Stimulated activated effector memory CD8-positive, alpha-beta T cell treated with anti-CD3 and anti-CD28 coated beads, Interleukin-12 subunit alpha, Interleukin-12 subunit beta, amount 100 ng/mL, for 72 hours (primary cell): ENCODE measurements around the gene CBX4.

ENCODE experiments used
- ATAC-seq: fragments of 150-1000 bp; cut with Tn5 transposase; 2 replicates; pipeline ENCODE4 v1.10.0; 2021
- DNase-seq, 2 donors: peaks; one replicate each; pipeline ENCODE4 v3.0.0; 2021 to 2022; ENCODE audit warnings: low spot score in 2 of 2
- H3K27ac Mint-ChIP-seq: one replicate; pipeline ENCODE4 v1.8.0; 2022; ENCODE audit warnings: mild to moderate bottlenecking, mixed read lengths
- H3K36me3 Mint-ChIP-seq: one replicate; pipeline ENCODE4 v1.8.0; 2022; ENCODE audit warnings: mild to moderate bottlenecking, mixed read lengths
- H3K4me1 Mint-ChIP-seq: one replicate; pipeline ENCODE4 v1.8.0; 2022; ENCODE audit warnings: mixed read lengths
- H3K4me3 Mint-ChIP-seq: one replicate; pipeline ENCODE4 v1.8.0; 2022; ENCODE audit warnings: mild to moderate bottlenecking, mixed read lengths
- H3K9me3 Mint-ChIP-seq: one replicate; pipeline ENCODE4 v1.8.0; 2022; ENCODE audit warnings: mixed read lengths

Gene CBX4

GRCh38 chr17:79839356-79840268 is at the start of gene CBX4:
Gene CBX4, minus strand, starts transcription at chr17:79839440. Its CDS starts 189 bp downstream, at chr17:79839251.
- H3K9me3 Mint-ChIP-seq = no peaks in the 10 kb centered on the region
- peak within 1 kb of the TSS; percentile 63 for H3K27ac Mint-ChIP-seq
- peaks cover 30% of the 10 kb centered on the region for H3K36me3 Mint-ChIP-seq

DNA sequence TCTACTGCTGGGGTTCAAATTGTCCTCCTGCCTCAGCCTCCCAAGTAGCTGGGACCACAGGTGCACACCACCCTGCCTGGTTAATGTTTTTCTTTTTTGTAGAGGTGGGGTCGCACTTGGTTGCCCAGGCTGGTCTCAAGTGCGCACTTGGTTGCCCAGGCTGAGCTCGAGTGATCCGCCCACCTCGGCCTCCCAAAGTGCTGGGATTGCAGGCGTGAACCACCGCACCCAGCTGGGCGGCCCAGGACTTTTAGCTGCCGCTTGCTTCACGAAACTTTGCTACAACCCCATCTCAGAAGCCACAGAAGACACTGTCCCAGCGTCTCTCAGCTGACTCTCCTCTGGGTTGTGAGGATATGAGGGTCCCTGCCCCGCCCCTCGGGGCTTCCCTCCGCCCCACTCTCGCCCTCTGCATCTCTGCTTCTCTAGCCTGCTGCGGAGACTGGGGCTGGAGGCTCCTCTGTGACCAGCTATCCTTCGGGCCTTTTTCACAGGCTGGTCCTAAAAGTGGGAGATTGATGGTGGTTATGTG is 48.8 kb upstream of the CBX4 start:
- ATAC-seq (no peak), DNase-seq (no peak)
- H3K27ac Mint-ChIP-seq = no peak overlapping the region
- H3K4me1 Mint-ChIP-seq = no peaks in the 10 kb centered on the region
- no peaks in the 10 kb centered on the region for H3K36me3 Mint-ChIP-seq
- H3K9me3 Mint-ChIP-seq = no peaks in the 10 kb centered on the region
- no peak overlapping the region for H3K4me3 Mint-ChIP-seq

More at GRCh38 chr17:79839356-79840268, at the start of gene CBX4:
- peaks cover 55% of the 10 kb centered on the region for H3K4me1 Mint-ChIP-seq
- H3K4me3 Mint-ChIP-seq = peak within 1 kb of the TSS; percentile 88
- peak; percentile 73 to 83 for DNase-seq
- peak; percentile 88 for ATAC-seq

GRCh38 chr17:79887451-79887991 is 48.3 kb upstream of the CBX4 start:
- Mint-ChIP-seq H3K4me3 (no peak overlapping the region), H3K4me1 (no peaks in the 10 kb centered on the region), H3K27ac (no peak overlapping the region), H3K36me3 (no peaks in the 10 kb centered on the region), H3K9me3 (no peaks in the 10 kb centered on the region)
- ATAC-seq (no peak), DNase-seq (no peak)

- H3K4me1 Mint-ChIP-seq = no peaks in the 10 kb centered on the region
- H3K9me3 Mint-ChIP-seq = no peaks in the 10 kb centered on the region
- ATAC-seq = no peak
- H3K27ac Mint-ChIP-seq = no peak overlapping the region
- DNase-seq = no peak
- H3K4me3 Mint-ChIP-seq = no peak overlapping the region
- no peaks in the 10 kb centered on the region for H3K36me3 Mint-ChIP-seq
Observed at GRCh38 chr17:79883202-79883601, 44.0 kb upstream of the CBX4 start.

GRCh38 chr17:79878329-79878947 is 39.2 kb upstream of the CBX4 start:
- Mint-ChIP-seq H3K4me1 (no peaks in the 10 kb centered on the region), H3K27ac (no peak overlapping the region), H3K9me3 (no peaks in the 10 kb centered on the region), H3K36me3 (no peaks in the 10 kb centered on the region), H3K4me3 (no peak overlapping the region)
- ATAC-seq (no peak), DNase-seq (no peak)

GRCh38 chr17:79877041-79877440 is 37.8 kb upstream of the CBX4 start:
- Mint-ChIP-seq H3K27ac (no peak overlapping the region), H3K36me3 (no peaks in the 10 kb centered on the region), H3K4me3 (no peak overlapping the region), H3K4me1 (no peaks in the 10 kb centered on the region), H3K9me3 (no peaks in the 10 kb centered on the region)
- ATAC-seq = no peak
- DNase-seq = no peak

GRCh38 chr17:79875511-79875910 is 36.3 kb upstream of the CBX4 start:
- no peaks in the 10 kb centered on the region for H3K36me3 Mint-ChIP-seq
- no peaks in the 10 kb centered on the region for H3K4me1 Mint-ChIP-seq
- no peak overlapping the region for H3K4me3 Mint-ChIP-seq
- DNase-seq (no peak), ATAC-seq (no peak)
- no peaks in the 10 kb centered on the region for H3K9me3 Mint-ChIP-seq
- H3K27ac Mint-ChIP-seq = no peak overlapping the region

DNA sequence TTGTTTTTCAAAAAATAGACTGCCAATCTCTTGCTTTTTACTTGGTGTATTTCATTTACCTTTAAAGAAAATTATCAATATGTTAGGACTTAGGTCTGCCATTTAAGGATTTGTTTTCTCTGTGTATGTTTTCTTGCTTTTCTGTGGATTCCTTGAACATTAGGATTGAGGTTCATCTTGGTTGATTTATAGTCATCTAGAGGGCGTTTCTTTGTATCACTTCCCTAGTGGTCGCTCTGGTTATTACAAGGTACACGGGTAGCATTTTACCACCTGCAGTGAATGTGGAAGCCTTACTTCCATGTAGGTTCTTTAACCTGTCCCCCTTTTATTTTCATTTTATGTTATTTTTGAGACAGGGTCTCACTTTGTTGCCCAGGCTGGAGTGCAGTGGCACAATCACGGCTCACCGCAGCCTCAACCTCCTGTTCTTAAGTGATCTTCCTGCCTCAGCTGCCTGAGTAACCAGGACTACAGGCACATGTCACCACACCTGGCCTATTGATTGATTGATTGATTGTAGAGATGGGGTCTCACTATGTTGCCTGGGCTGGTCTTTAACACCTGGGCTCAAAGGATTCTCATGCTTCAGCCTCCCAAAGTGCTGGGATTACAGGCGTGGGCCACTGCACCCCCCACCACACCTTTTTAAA is 35.2 kb upstream of the CBX4 start:
- Mint-ChIP-seq H3K27ac (no peak overlapping the region), H3K36me3 (no peaks in the 10 kb centered on the region), H3K4me1 (no peaks in the 10 kb centered on the region), H3K9me3 (no peaks in the 10 kb centered on the region), H3K4me3 (no peak overlapping the region)
- ATAC-seq = peak; percentile 57
- no peak for DNase-seq

GRCh38 chr17:79873583-79873982 is 34.3 kb upstream of the CBX4 start:
- no peak overlapping the region for H3K27ac Mint-ChIP-seq
- H3K36me3 Mint-ChIP-seq = no peaks in the 10 kb centered on the region
- no peak for DNase-seq
- H3K4me3 Mint-ChIP-seq = no peak overlapping the region
- no peaks in the 10 kb centered on the region for H3K9me3 Mint-ChIP-seq
- no peak for ATAC-seq
- H3K4me1 Mint-ChIP-seq = no peaks in the 10 kb centered on the region

GRCh38 chr17:79872762-79873161 is 33.5 kb upstream of the CBX4 start:
- no peak overlapping the region for H3K4me3 Mint-ChIP-seq

GRCh38 chr17:79871131-79871530 is 31.9 kb upstream of the CBX4 start:
- Mint-ChIP-seq H3K4me1 (no peaks in the 10 kb centered on the region), H3K36me3 (no peaks in the 10 kb centered on the region), H3K27ac (no peak overlapping the region), H3K9me3 (no peaks in the 10 kb centered on the region), H3K4me3 (no peak overlapping the region)
- ATAC-seq (no peak), DNase-seq (no peak)

More at GRCh38 chr17:79872762-79873161, 33.5 kb upstream of the CBX4 start:
- no peaks in the 10 kb centered on the region for H3K36me3 Mint-ChIP-seq
- no peaks in the 10 kb centered on the region for H3K9me3 Mint-ChIP-seq
- no peak for ATAC-seq
- no peaks in the 10 kb centered on the region for H3K4me1 Mint-ChIP-seq
- peak overlapping the region; percentile 8 for H3K27ac Mint-ChIP-seq
- DNase-seq = no peak

DNA sequence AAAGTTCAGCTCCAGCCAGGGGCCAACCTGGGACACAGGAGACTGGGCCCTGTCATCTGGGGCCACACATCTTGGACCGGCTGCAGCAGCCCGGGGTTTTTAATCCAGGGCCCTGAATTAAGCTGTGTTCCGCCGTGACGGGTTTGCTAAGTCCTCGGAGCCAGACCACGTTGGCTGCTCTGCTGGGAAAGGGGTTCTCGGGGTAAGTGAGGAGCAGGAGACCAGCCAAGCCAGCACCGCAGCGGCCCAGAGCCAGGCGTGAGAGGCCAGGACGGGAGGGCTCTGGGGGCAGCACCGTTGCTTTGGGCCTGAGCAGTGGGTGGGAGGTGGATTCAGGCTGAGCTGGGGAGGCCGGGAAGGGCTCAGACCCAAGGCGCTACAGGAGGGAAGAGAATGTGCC is 31.3 kb upstream of the CBX4 start:
- no peak overlapping the region for H3K4me3 Mint-ChIP-seq
- no peaks in the 10 kb centered on the region for H3K9me3 Mint-ChIP-seq
- no peak for DNase-seq
- no peaks in the 10 kb centered on the region for H3K4me1 Mint-ChIP-seq
- ATAC-seq = no peak
- H3K36me3 Mint-ChIP-seq = no peaks in the 10 kb centered on the region
- H3K27ac Mint-ChIP-seq = no peak overlapping the region

DNA sequence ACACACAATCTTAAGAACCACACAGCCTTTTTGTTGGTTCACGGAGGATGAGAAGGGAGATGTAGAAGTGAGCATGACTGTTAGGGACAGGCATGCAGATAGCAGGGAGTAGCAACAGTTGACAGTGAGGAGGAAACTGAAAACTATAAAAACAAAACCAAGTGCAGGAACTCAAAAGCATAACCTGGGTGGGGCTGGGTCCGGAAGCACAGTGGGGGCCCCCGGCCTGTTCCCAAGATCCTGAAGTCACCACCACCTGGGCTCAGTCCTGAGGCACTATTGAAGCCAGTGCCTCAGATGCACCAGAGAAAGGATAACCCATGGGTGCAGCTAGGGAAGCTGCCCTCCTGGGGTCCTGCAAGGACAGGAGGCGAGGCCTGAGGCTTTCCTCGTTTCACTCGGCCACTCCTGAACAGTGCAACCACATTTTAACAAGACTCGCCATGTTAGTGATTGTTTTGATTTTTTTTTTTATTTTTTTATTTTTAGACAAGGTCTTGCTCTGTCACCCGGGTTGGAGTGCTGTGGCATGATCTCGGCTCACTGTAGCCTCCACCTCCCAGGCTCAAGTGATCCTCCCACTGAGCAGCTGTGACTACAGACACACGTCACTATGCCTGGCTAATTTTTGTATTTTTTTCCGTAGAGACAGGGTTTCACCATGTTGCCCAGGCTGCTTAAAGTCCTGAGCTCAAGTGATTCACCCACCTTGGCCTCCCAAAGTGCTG is 27.7 kb upstream of the CBX4 start:
- H3K36me3 Mint-ChIP-seq = no peaks in the 10 kb centered on the region
- no peaks in the 10 kb centered on the region for H3K9me3 Mint-ChIP-seq
- DNase-seq (no peak), ATAC-seq (no peak)
- no peak overlapping the region for H3K4me3 Mint-ChIP-seq
- peaks cover 5% of the 10 kb centered on the region for H3K4me1 Mint-ChIP-seq
- H3K27ac Mint-ChIP-seq = no peak overlapping the region

DNA sequence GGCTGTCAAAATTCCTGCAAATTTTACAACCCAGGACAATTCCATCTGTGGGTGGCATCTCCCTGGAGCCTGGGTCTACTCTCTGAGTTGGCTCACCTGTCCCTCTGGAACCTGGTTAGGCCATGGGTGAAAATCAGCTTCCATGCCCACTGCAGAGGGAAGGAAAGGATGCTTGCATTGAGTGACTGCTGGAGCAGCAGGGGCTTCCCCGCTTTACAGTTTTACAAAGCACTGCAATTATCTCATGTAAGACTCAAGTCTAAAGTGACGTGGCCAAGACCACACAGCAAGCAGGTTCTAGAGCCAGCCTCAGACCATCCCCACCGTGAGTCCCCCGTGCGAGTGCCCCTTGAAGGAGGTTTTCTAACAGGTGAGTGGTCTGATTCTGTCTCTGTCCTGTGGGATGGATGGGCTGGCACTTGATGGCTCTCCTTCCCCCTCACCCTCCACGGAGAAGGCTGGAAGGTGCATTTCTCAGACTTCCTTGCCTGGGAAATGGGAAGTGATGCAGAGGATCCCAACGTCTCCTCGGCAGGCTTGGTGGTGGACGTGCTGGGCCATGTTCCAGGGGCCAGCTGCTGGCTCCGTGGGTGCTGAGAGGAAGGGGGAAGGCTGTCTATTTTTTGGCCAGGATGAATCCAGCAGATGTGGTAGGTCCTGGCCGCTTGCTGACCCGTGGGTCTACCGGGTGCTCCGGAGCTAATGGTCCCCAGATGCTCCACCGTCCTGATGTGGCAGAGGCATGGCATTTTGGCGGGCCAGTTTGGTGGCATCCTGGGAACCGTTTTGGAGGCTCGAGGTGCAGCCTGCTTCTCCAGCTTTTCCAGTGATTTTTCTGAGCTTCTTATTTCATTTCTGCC is 26.3 kb upstream of the CBX4 start:
- no peak overlapping the region for H3K4me3 Mint-ChIP-seq
- peaks cover 5% of the 10 kb centered on the region for H3K4me1 Mint-ChIP-seq
- ATAC-seq = peak; percentile 59

More for the DNA sequence above, 26.3 kb upstream of the CBX4 start:
- DNase-seq = no peak
- Mint-ChIP-seq H3K9me3 (no peaks in the 10 kb centered on the region), H3K36me3 (no peaks in the 10 kb centered on the region), H3K27ac (no peak overlapping the region)
